GM06990 (cell line): Measurements from ENCODE around the gene ABCA13.

Experiments used
- DNase-seq: peaks from one replicate; pipeline ENCODE4 v3.0.0-alpha.2; 2011; ENCODE audit not compliant: insufficient read length; ENCODE audit errors: extremely low read depth
- H3K27me3 ChIP-seq: replicated peaks from 2 replicates; pipeline ENCODE4 v1.6.0; 2011; ENCODE audit warnings: low read length; ENCODE audit not compliant: control insufficient read depth, insufficient read depth
- H3K36me3 ChIP-seq: 2 replicates; pipeline ENCODE4 v1.5.1; 2011; ENCODE audit warnings: low read length; ENCODE audit not compliant: control insufficient read depth, insufficient read depth
- H3K4me3 ChIP-seq: replicated peaks from 2 replicates; pipeline ENCODE4 v1.5.1; 2011; ENCODE audit warnings: low read depth, mild to moderate bottlenecking, control low read depth, low read length
- CTCF ChIP-seq: IDR thresholded peaks from 2 replicates; pipeline ENCODE4 v1.5.1; 2011; ENCODE audit warnings: low read length, control low read depth, mild to moderate bottlenecking, inconsistent platforms; ENCODE audit not compliant: insufficient read depth, poor library complexity, severe bottlenecking

ABCA13 gene

DNA sequence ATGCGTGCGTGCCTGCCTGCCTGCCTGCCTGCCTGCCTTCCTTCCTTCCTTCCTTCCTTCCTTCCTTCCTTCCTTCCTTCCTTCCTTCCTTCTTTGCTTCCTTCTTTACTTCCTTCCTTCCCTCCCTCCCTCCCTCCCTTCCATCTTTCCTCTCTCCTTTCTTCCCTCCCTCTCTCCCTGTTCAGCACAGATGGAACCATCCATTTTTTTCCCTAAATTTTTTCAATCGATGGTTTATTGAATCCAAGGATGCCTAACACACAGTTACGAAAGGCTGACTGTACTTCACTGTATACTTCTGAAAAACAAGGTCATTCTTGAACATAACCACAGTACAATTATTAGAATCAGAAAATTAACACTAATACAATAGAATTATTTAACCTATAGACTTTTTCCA is 53.8 kb downstream of the ABCA13 start:
- Histone ChIP-seq H3K27me3 (no peaks in the 10 kb centered on the region; the same call in 1 of the 2 replicates), H3K4me3 (no peak overlapping the region), H3K36me3 (no peaks in the 10 kb centered on the region)
- DNase-seq, result no peak
- no peak for TF ChIP-seq CTCF

DNA sequence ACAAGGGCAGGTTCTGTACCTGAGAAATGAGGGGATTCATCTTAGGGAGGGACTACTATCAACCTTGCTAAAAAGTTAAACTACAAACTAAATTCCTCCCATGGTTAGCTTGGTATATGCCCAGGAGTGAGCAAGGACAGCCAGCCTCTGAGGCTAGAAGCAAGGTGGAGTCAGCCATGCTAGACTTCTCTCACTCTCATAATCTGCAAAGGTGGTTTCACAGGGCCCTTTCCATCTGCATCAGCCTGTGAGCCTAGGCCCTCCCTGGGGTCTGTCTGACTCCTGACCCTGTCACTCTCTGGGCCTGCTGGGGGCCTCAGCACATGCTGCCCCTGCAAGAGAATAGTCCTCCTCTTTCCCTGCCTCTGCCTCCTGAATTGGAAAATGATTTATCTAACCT is 66.1 kb downstream of the ABCA13 start:
- no peak for DNase-seq
- Histone ChIP-seq H3K27me3 (no peaks in the 10 kb centered on the region; the same call in 1 of the 2 replicates), H3K36me3 (no peaks in the 10 kb centered on the region), H3K4me3 (no peak overlapping the region)
- no peak for TF ChIP-seq CTCF

GRCh38 chr7:48242846-48243245 is 71.6 kb downstream of the ABCA13 start:
- Histone ChIP-seq H3K36me3 (no peaks in the 10 kb centered on the region), H3K4me3 (no peak overlapping the region), H3K27me3 (peaks cover 3% of the 10 kb centered on the region)
- no peak for TF ChIP-seq CTCF
- no peak for DNase-seq

- DNase-seq, result no peak
- TF ChIP-seq CTCF, result no peak
- Histone ChIP-seq H3K27me3 (peaks cover 3% of the 10 kb centered on the region), H3K4me3 (no peak overlapping the region), H3K36me3 (no peaks in the 10 kb centered on the region)
These were observed 73.6 kb downstream of the ABCA13 start for GRCh38 chr7:48244864-48245271.

- Histone ChIP-seq H3K36me3 (no peaks in the 10 kb centered on the region), H3K4me3 (no peak overlapping the region), H3K27me3 (peaks cover 3% of the 10 kb centered on the region)
- no peak for DNase-seq
- TF ChIP-seq CTCF, result no peak
These were observed 74.7 kb downstream of the ABCA13 start for GRCh38 chr7:48245751-48246472.

- DNase-seq, result no peak
- H3K4me3 ChIP-seq, result no peak overlapping the region
- H3K27me3 ChIP-seq, result peaks cover 1% of the 10 kb centered on the region
- no peaks in the 10 kb centered on the region for H3K36me3 ChIP-seq
- TF ChIP-seq CTCF, result no peak
These were observed 77.9 kb downstream of the ABCA13 start for GRCh38 chr7:48249166-48249565.
